Kidney epithelial cell (primary cell): ENCODE results near the gene ADGRL1. TPM values are rescaled to one million over a fixed set of nuclear protein-coding genes. Genes with fewer than 3 reads are reported as not detected.

Experiments
- DNase-seq: peaks from one replicate; pipeline ENCODE4 v3.0.0-alpha.2; 2010; ENCODE audit warnings: low read depth
- H3K27me3 ChIP-seq: 2 replicates; pipeline ENCODE4 v1.6.0; 2011; ENCODE audit warnings: low read length; ENCODE audit not compliant: control insufficient read depth, insufficient read depth
- H3K36me3 ChIP-seq: 2 replicates; pipeline ENCODE4 v1.5.1; 2011; ENCODE audit warnings: low read length; ENCODE audit not compliant: control insufficient read depth, insufficient read depth
- H3K4me3 ChIP-seq: 2 replicates; pipeline ENCODE4 v1.5.1; 2011; ENCODE audit warnings: low read depth, mild to moderate bottlenecking, control low read depth, low read length
- total RNA-seq: library from RNA; depleted of rRNA; stranded (reverse); fragments of >200 nt; gene quantifications from 2 replicates; pipeline ENCODE4 v1.2.3, GENCODE V29; 2015
- TF ChIP-seq, protein P1 (sequence below): IDR thresholded peaks from 2 replicates; pipeline ENCODE4 v1.5.1; 2011; ENCODE audit warnings: mild to moderate bottlenecking, moderate library complexity, low read length, control low read depth, inconsistent platforms; ENCODE audit not compliant: insufficient read depth, poor library complexity, severe bottlenecking

ADGRL1 gene
- total RNA-seq, 1 donor from 2014 or later, result 15.0 TPM

DNA sequence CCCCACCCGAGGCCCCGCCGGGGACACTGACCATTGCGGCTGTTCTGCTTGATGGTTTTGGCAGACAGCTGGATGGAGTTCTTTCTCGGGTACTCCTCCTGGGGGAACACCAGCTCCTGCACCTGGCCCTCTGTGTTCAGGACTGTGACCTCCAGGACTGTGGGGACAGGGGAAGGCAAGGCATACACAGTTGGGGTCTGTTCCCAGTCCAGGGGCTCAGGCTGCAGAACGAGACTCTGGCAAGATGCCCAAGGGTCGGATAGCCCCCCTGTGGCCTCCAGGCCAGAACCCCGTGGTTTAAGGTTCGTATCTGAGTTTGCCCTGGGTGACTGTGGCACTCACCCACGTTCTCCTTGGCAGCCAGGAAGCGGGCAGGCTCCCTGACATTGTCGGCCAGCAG is 46.9 kb downstream of the ADGRL1 start:
- Histone ChIP-seq H3K4me3 (no peak overlapping the region), H3K36me3 (no peaks in the 10 kb centered on the region), H3K27me3 (peaks cover 6% of the 10 kb centered on the region)
- DNase-seq, result no peak
- TF ChIP-seq, protein P1, sequence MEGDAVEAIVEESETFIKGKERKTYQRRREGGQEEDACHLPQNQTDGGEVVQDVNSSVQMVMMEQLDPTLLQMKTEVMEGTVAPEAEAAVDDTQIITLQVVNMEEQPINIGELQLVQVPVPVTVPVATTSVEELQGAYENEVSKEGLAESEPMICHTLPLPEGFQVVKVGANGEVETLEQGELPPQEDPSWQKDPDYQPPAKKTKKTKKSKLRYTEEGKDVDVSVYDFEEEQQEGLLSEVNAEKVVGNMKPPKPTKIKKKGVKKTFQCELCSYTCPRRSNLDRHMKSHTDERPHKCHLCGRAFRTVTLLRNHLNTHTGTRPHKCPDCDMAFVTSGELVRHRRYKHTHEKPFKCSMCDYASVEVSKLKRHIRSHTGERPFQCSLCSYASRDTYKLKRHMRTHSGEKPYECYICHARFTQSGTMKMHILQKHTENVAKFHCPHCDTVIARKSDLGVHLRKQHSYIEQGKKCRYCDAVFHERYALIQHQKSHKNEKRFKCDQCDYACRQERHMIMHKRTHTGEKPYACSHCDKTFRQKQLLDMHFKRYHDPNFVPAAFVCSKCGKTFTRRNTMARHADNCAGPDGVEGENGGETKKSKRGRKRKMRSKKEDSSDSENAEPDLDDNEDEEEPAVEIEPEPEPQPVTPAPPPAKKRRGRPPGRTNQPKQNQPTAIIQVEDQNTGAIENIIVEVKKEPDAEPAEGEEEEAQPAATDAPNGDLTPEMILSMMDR, result no peak

DNA sequence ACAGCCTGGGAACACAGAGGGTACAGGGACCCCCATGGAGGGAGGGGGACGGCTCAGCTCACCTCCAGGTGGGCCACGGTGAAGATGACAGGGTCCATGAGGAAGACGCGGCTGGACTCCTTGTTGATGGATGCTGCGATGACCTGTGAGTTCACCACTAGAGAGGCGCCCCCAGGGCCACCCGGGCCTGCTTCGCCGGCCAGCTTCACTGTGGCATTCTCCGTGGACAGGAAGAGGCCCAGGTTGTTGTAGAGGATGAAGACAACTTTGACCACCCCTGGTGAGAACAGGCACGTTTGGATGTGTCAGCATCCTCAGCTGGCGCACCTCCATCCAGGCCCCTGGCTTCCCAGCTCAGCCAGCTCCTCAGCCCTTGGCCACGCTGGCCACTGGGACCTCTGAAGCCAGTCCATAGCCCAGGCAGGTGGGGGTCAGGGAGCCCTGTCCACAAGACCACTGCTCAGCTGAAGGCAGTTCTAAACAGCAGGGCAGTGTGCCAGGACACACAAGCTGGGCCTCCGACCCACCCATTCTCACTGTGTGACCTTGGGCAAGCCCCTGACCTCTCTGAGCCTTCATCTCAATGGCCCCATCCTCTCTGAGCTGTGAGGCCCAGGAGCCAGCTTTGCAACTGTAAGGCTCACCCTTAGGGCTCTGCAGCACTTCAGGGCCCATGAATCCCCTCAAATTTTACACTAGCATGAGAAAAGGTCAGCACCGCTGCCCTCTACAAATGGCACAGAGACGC is 47.5 kb downstream of the ADGRL1 start:
- TF ChIP-seq, protein P1, result no peak
- Histone ChIP-seq H3K27me3 (peaks cover 2% of the 10 kb centered on the region), H3K36me3 (no peaks in the 10 kb centered on the region), H3K4me3 (no peak overlapping the region)
- no peak for DNase-seq

DNA sequence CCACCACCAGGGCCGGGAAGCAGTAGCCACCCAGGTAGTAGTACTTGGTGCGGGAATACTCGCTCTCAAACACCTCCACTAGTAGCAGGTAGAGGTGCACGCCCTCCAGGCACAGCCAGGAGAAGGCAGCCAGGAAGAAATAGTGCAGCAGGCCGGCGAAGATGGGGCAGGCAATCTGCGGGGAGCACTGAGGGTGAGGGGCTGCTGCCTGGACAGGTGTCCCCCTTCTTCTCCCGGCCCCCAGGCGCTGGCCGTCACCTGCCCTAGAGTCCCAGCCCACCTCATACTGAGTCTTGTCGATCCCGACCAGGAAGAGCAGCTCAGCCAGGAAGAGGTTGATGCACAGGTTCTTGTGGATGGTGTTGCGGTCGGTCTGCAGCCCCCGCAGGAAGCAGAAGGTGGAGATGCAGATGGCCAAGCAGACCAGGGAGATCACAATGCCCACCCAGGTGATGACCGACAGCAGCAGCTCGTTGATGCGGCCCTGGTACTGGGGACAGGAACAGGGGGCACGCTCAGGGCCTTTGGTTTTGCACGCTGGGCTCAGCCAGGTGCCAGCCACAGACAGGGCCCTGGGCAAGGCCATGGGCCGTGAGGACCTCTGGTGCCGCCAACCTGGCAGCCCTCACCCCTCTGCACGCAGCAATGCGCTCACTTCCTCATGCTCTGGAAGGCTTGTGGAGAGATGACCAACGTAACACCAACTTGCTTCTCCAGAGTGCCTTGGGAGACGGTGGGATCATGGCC is 48.8 kb downstream of the ADGRL1 start:
- TF ChIP-seq, protein P1, result no peak
- no peak for DNase-seq
- no peaks in the 10 kb centered on the region for H3K36me3 ChIP-seq

DNA sequence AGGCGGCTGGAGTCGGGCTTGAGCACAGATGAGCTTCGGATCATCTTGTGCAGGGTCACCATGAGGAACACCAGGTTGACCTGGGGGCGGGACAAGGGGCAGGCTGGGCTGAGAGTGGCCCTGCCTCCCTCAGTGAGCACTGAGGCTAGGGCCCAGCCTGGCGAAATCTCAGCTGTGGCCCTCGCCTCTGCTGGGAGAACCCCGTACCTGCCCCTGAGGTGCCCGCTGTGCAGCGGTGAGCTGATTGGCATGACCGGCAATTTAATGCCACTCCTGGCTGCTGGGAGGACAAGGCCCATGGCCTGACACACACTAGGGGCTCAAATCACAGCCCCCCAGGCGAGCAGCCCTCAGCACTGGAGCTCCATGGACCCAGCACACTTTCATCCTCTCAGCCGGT is 49.8 kb downstream of the ADGRL1 start:
- TF ChIP-seq, protein P1, result no peak
- DNase-seq, result no peak
- H3K36me3 ChIP-seq, result no peaks in the 10 kb centered on the region
- H3K27me3 ChIP-seq, result no peaks in the 10 kb centered on the region
- H3K4me3 ChIP-seq, result no peak overlapping the region

More for the DNA sequence above, 48.8 kb downstream of the ADGRL1 start:
- H3K4me3 ChIP-seq, result no peak overlapping the region
- H3K27me3 ChIP-seq, result no peaks in the 10 kb centered on the region

DNA sequence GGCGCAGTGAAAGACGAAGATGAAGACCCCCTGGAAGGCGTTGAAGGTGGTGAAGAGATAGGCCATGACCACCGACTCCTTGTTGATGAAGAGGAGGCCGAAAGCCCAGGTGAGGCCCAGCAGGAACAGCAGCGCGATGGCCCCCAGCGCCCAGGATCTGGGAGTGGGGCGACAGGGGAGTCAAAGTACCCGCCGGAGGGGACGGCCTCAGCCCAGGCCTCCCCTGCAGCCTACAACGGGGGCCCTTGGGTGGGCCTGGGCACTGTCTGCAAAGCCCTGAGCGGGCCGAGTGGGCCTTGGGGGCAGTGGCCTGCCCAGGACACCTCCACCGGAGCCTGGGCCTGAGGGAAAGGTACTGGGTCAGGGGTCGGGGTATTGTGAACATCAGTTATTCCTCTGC is 50.6 kb downstream of the ADGRL1 start:
- H3K36me3 ChIP-seq, result no peaks in the 10 kb centered on the region
- TF ChIP-seq, protein P1, result no peak
- no peak for DNase-seq

More for the DNA sequence above, 50.6 kb downstream of the ADGRL1 start:
- Histone ChIP-seq H3K27me3 (no peaks in the 10 kb centered on the region), H3K4me3 (no peak overlapping the region)
